ENCODE measurements around the gene TMEM150A.
A peak's percentile ranks its signal among the peaks of the same experiment; 100 is the strongest.
"Not testable (repeated sequence)": the region's sequence is repeated elsewhere in the genome, so short reads cannot be mapped to it uniquely, and the experiment has no call there.

The TMEM150A gene

DNA sequence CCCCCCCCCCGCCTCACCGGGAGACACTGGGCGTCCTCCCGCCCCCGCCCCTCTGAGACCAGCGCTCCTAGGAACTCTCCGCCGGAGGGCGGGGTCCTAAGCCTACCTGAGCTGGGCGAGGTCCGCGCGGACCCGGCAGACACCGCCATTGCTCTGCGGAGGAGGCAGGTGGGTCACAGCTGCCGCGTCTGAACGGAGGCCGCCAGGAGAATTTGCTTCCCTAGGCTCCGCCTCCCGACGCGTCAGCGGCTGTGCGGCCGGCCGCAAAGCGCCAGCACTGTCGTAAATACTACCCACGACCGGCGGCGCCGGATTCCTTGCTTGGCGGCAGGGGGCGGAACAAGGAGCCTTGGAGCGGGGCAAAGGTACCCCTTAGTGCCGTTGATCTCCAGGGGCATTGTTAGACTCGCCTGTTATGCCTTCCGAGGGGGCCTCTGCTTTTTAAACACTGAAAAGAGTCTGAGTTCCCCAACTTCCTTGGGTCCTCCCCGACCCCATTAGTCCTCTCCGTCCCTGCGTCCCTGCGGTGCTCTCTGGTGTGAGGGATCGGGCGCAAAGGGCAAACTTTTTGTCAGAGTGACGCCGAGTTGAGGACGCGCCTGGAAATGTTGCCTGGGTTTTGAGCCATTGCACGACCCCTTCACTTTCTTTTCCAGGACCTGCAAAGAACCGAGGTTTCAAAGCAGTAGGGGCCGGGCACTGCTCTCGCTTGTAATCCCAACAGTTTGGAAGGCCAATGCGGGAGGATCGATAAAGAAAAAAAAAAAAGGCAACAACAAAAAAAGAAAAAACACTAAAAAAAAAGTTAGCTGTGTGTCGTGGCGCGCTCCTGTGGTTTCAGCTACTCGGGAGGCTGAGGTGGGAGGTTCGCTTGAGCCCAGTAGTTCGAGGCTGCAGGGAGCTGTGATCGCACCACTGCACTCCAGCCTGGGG lies 41.0 kb downstream of the TMEM150A start, which contains the start of gene GGCX:
Gene GGCX, minus strand, starts transcription at position 214 of the 933 bp plus-strand sequence. Its CDS starts 65 bp downstream, at position 149.
- peak; percentile 94 for DNase-seq

DNA sequence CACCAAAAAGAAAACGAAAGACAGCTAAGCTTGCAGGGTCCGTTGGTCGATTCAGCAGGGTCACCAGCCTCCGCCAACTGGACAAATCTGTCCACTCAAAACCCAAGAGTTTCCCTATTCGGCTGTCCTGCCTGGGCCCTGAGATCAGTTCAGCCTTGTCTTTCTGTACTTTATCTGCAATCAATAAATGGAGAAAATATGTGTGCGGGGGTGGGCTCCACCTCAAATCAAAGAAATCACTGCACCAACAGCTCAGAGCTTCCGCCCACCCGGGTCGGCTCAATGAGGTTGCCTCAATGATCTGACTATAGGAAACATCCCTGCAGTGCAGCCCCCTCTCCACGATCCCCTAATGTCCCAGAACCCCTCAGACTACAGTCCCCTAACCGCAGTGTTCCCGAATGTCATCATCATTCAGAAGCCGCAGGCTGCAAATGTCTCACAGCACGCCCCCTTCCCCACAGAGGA lies 41.7 kb downstream of the TMEM150A start:
- no peak for DNase-seq

GRCh38 chr2:85560403-85560726 lies 42.1 kb downstream of the TMEM150A start:
- DNase-seq: not testable (repeated sequence)

DNA sequence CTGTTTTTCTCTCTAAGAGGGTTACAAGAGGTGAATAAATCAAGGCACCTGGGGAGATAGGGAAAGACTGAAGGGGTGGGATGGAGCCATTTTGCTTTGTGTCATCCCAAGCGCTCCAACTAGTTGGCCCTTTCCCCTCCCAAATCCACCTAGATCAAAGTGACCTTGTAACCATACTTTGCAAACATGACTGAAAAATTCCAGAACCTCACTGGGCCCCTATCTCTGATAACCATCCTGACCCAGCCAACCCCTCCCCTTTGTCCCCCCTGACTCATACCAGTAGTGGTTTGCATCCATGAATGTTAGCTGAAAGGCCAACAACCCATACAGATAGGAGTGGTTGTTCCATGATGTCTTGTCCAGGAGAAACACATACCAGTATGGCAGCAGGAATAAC lies 44.3 kb downstream of the TMEM150A start:
- DNase-seq: no peak

GRCh38 chr2:85557130-85557529 lies 45.4 kb downstream of the TMEM150A start:
- no peak for DNase-seq

GRCh38 chr2:85554980-85555612 lies 47.4 kb downstream of the TMEM150A start:
- no peak for DNase-seq

DNA sequence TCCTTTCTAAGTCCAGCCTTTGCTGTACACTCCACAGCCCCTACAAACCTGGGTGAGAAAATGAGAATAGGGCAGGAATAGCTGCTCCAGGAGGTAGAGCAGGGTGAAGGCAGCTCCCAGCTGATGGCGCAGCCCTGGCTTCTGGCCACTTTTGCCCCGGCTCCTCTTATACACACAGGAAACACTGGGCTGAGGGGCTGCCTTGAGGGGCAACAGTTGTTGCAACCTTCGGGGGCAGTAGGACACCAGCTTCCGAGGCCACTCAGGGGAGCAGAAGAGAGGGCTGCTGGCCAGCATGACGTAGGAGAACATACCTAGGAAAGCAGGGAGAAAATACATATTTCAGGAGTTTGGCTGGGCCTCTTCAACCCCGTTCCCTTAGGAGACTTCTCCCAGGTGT lies 49.3 kb downstream of the TMEM150A start:
- DNase-seq: no peak

DNA sequence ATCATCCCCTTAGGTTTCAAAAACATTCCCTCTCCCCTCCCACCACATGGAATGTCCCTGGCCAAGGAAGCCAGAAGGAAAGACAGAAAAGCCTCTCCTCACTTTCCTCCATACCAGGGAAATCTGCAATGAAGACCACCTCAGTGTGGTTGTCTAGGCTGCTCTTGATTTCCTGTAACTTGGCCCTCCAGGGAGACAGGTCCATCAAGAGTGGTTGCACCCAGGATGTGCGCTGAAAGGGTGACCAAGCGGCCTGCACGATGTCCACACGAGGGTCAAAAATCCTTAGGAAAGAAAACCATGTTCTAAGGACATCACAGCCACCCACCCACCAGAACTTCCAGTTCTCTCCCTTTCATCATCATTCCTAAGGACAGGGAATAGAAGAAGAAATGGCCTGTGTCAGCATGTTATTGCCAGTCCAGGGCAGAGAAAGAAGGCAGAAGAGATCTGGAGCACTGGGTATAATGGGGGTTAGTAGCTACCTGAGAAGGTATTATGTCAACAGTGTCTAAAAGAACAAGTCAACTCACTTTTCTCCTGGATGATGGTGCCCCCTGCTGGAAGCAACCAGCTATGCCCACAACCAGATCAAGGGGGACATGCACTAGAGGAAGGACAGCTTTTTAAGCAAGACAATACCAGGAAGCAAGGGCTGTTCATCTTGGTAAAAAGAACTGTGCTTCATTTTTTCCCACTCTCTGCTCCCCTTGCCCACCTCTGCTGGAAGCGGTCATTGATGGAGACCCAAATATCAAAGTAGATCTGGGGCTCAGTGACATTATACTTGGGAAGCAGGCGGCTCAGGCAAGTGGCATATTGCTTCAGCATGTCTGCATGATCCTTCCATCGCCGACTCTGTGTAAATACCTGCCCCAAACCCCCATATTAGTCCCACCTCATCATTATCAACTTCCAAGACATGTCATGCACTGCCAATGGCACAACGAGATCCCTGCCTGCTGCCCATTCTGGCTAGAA lies 50.5 kb downstream of the TMEM150A start:
- DNase-seq: peak; percentile 85

GRCh38 chr2:85550486-85550885 lies 52.0 kb downstream of the TMEM150A start:
- DNase-seq: no peak

DNA sequence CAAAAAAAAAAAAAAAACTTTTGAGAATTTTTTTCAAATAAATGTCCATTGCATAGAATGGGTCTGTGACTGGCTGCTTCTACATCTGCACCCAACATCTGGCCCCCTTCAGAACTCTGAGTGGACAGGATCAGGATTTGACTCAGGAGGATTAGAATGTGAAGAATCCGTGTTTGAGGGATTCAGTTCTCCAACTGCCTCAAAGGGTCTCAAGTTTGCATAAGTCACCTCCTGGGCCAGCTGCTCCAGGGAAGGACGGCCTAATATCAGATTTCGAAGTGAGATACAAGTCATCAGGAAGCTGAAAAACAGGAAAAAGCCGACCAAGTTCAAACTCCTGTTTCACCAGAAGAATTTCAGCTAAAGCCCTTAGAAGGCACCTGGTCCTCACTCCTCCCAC lies 52.7 kb downstream of the TMEM150A start:
- no peak for DNase-seq

DNA sequence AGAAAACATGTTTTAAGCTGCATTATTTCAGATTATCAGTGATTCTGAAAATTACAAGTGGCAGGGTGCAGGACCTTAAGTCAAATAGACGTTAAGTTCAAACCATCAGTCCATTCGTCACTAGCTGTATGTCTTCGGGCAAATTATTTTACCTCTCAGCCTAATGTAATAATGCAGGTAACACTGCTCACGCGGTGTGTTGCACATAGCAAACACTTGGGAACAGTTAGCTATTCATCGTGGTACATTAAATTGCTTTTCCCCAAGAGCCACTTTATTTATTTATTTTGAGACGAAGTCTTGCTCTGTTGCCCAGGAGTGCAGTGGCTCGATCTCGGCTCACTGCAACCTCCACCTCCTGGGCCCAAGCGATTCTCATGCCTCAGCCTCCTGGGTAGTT lies 53.4 kb downstream of the TMEM150A start:
- no peak for DNase-seq

DNA sequence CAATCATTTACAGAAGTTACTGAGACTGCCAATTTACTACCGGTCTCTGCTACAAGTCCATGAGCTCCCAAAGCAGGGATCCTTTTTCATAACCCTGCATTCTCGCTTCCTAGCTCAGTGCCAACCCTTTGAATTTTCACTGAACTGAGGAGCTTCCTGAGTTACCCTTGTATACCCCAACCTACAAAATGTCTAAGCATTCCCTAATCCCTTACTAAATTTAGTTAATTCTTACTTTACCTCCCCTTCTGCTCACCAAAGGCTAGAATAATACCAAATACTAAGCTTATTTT lies 53.9 kb downstream of the TMEM150A start:
- no peak for DNase-seq

All from CD4-positive, alpha-beta T cell treated with Interferon gamma for 1 hour (primary cell).